Measurements from ENCODE around the gene OGA.

Gene OGA

DNA sequence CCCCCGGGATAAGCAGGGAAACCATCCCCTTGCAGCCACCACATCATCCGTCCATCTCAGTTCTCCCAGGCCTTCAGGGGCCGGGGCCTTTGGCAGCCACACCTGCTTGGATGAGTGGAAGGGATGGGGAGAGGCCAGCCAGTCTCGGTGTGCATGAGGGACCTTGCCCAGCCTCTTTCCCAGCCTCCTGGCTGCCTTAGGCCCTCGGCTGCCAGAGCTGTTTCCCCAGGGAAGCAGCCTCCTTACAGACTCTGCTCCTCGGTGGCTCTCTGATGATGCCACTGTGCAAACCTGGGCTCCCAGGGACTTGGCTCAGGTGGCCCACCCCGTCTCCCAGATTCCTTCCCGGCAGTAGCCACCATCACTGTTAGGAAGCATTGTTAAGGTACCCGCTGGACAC lies 57.0 kb downstream of the OGA start:
- H3K4me1 ChIP-seq (ENCODE audit: control insufficient read depth, insufficient read depth, low read length), result peaks cover 5% of the 10 kb centered on the region
- no peak overlapping the region for H3K4me3 ChIP-seq (ENCODE audit: low read length)
- DNase-seq (ENCODE audit: low read depth), result no peak
- no peaks in the 10 kb centered on the region for H3K36me3 ChIP-seq (ENCODE audit: control insufficient read depth, insufficient read depth, low read length, severe bottlenecking)
- H3K9me3 ChIP-seq (ENCODE audit: control insufficient read depth, low read length), result no peaks in the 10 kb centered on the region
- no peak overlapping the region for H3K9ac ChIP-seq (ENCODE audit: low read length)
- peaks cover 52% of the 10 kb centered on the region for H3K27me3 ChIP-seq (replicated peaks; ENCODE audit: control insufficient read depth, insufficient read depth, low read length)

DNA sequence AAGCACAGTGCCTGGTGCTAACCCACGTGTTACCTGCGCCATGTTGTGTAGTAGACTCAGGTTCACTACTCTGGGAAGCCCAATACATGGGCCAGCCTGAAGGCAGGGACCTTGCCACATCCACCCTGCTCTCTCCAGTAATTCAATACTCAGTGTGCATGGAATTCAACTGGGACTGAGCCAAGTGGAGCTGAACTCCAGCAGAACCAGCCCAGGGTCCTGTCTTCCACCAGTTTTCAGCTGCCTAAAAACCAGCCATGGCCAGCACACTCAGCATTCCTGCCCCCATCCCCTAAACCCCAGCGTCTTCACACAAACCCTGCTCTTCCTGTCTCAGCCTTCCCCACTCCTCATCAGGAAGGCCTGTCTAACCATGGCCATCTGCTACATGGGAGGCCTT lies 57.7 kb downstream of the OGA start:
- Histone ChIP-seq H3K9ac (ENCODE audit: low read length) (no peak overlapping the region), H3K9me3 (ENCODE audit: control insufficient read depth, low read length) (no peaks in the 10 kb centered on the region), H3K27me3 (replicated peaks; ENCODE audit: control insufficient read depth, insufficient read depth, low read length) (peaks cover 46% of the 10 kb centered on the region), H3K4me3 (ENCODE audit: low read length) (no peak overlapping the region), H3K4me1 (ENCODE audit: control insufficient read depth, insufficient read depth, low read length) (peaks cover 5% of the 10 kb centered on the region), H3K36me3 (ENCODE audit: control insufficient read depth, insufficient read depth, low read length, severe bottlenecking) (no peaks in the 10 kb centered on the region)
- DNase-seq (ENCODE audit: low read depth), result peak; percentile 17

DNA sequence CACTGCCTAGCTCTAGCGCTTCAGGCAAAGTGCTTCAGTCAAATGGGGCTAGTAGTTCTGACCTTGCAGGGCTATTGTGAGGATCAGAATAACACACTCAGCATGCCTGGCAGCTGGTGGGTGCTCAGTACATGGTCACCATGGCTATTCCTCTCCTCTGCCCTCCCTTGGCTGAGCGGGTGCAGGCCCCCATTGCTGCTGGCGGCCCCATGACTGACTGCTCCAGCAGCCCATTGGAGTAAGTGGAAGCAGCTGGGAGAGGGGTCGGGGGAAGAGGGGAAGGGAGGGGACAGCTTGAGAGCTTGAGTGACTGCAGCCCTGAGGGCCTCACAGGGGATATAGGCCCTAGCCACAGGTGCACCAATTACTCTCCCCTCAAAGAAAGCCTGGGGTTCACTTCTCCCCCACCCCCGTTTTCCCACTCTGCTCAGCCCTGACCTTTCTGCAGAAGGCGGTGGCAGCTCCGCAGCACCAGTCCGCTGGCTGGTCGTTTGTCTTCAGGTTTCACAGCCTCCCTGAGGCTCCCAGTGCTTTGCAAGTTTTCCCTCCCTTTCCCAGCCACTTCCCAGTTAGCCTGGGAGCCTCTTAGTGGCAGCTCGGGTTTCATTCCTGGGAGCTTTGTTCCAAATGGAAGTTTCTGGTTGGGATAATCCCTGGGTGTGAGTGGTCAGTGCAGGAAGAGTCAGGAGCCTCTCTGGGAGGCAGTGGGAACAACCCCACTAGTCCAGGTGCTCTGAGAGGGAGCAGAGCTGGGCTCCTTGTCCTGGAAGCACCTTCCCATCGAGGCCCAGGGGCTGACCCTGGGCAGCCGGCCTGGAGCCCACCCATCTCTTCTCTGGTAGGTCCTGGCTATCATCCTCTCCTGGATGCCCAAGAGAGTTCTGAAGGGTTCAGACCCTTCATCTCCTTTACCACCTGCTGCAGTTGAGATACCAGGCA lies 58.7 kb downstream of the OGA start:
- Histone ChIP-seq H3K4me1 (ENCODE audit: control insufficient read depth, insufficient read depth, low read length) (peaks cover 5% of the 10 kb centered on the region), H3K9ac (ENCODE audit: low read length) (no peak overlapping the region), H3K36me3 (ENCODE audit: control insufficient read depth, insufficient read depth, low read length, severe bottlenecking) (no peaks in the 10 kb centered on the region), H3K9me3 (ENCODE audit: control insufficient read depth, low read length) (no peaks in the 10 kb centered on the region), H3K4me3 (ENCODE audit: low read length) (no peak overlapping the region), H3K27me3 (replicated peaks; ENCODE audit: control insufficient read depth, insufficient read depth, low read length) (peaks cover 37% of the 10 kb centered on the region)
- no peak for DNase-seq (ENCODE audit: low read depth)

DNA sequence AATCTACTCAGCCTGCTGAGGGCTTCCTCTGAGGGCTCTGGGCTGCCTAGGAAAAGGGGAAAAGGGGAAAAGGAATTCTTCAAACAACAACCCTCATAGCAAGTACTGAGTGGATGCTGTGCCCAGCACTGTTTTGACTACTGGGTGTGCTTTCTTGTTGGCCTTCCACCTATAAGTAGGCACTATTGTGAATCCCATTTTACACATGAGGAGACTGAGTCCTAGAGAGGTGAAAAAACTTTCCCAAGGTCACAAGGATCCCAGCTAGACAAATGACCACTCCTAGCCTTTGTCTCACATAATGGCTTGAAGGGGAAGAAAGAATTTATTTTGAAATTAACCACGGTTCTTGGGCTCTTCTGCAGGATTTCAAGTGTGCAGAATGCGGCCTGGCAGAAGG lies 59.4 kb downstream of the OGA start:
- Histone ChIP-seq H3K36me3 (ENCODE audit: control insufficient read depth, insufficient read depth, low read length, severe bottlenecking) (no peaks in the 10 kb centered on the region), H3K4me1 (ENCODE audit: control insufficient read depth, insufficient read depth, low read length) (peaks cover 5% of the 10 kb centered on the region), H3K27me3 (replicated peaks; ENCODE audit: control insufficient read depth, insufficient read depth, low read length) (peaks cover 44% of the 10 kb centered on the region), H3K4me3 (ENCODE audit: low read length) (no peak overlapping the region), H3K9ac (ENCODE audit: low read length) (no peak overlapping the region), H3K9me3 (ENCODE audit: control insufficient read depth, low read length) (no peaks in the 10 kb centered on the region)
- DNase-seq (ENCODE audit: low read depth), result no peak

DNA sequence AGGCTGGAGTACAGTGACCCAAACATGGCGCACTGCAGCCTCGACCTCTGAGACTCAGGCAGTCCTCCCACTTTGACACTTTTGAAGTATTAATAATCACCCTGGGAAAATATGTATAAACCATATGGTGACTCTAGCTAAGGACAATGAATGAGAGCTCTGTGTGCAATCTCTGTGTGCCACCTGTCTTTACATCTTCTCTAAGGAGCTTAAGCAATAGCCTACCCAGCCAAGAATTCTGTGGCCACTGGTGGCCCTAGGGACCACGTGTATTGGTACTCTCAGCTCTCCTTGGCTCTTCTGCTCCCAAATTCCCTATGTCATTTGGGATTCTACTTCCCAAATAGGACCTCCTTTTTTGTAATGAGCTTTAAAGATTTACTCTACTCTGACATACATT lies 66.0 kb downstream of the OGA start:
- no peaks in the 10 kb centered on the region for H3K36me3 ChIP-seq (ENCODE audit: control insufficient read depth, insufficient read depth, low read length, severe bottlenecking)
- no peak overlapping the region for H3K9ac ChIP-seq (ENCODE audit: low read length)
- H3K27me3 ChIP-seq (replicated peaks; ENCODE audit: control insufficient read depth, insufficient read depth, low read length), result peaks cover 37% of the 10 kb centered on the region
- H3K9me3 ChIP-seq (ENCODE audit: control insufficient read depth, low read length), result no peaks in the 10 kb centered on the region
- H3K4me1 ChIP-seq (ENCODE audit: control insufficient read depth, insufficient read depth, low read length), result no peaks in the 10 kb centered on the region
- no peak overlapping the region for H3K4me3 ChIP-seq (ENCODE audit: low read length)
- DNase-seq (ENCODE audit: low read depth), result no peak

DNA sequence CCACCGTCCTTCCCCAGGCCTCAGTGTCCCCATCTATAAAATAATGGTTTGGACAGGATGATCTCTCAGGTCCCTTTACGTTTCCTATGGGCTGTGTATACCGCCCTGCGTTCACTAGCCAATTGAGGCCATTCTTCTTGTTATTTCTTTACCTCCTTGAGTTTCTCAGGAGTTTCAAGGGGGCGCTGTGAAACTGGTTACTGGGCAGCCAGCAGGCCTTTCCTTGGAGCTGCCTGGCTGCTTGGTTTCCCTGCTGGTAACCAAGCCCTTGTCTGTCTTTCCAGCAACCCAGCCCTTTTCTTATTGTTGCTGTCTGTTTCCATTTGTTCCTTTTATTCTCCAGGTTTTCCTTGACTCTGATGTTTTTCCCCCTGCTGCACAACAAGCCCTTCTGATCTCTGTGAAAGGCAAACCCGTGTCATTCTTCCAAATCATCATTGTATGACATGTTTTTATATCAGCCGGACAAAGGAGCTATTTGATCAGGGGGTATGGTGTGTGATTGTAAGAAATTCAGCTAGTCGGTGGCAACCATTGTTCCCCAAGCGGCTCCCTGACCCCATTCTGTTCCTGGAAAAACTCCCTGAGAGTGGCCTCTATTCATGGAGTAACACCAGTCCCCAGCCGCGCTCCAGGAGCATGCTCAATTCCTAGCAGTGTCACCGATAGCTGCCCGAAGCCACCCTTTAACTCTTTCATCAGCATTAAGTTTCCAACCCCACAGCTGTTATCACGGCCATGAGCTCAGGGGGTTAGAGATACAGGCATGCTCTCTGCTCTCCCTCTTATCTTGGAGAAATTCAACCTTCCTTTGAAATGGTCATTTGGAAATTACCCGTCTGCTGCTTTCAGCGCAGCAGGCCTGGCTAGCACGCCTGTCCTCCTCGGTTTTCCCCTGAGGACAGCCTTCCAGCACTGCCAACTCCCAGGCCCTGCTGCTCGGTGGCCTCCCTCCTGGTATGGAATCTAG lies 68.9 kb downstream of the OGA start:
- H3K9me3 ChIP-seq (ENCODE audit: control insufficient read depth, low read length), result no peaks in the 10 kb centered on the region
- no peak overlapping the region for H3K4me3 ChIP-seq (ENCODE audit: low read length)
- no peak for DNase-seq (ENCODE audit: low read depth)
- H3K27me3 ChIP-seq (replicated peaks; ENCODE audit: control insufficient read depth, insufficient read depth, low read length), result peaks cover 37% of the 10 kb centered on the region
- no peak overlapping the region for H3K9ac ChIP-seq (ENCODE audit: low read length)
- no peaks in the 10 kb centered on the region for H3K36me3 ChIP-seq (ENCODE audit: control insufficient read depth, insufficient read depth, low read length, severe bottlenecking)
- no peaks in the 10 kb centered on the region for H3K4me1 ChIP-seq (ENCODE audit: control insufficient read depth, insufficient read depth, low read length)

DNA sequence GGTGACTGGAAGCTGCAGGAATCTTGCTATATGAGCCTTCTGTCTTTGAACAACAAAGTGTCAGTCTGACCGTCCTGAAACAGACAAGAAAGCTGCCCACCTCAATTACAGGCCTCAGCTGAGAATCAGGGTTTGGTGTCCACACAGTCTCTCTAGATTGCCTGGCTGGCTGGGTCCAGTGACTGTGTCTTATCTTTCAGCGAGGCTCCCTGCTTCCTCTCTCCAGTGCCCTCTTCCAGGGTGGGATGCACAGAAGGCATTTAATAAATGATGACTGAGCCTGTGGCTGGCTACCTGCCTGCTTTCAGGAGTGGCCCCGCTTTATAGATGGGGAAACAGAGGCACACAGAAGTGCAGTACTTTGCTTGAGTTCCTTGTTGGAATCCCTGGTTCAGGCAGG lies 69.7 kb downstream of the OGA start:
- Histone ChIP-seq H3K9ac (ENCODE audit: low read length) (no peak overlapping the region), H3K4me3 (ENCODE audit: low read length) (no peak overlapping the region), H3K9me3 (ENCODE audit: control insufficient read depth, low read length) (no peaks in the 10 kb centered on the region), H3K27me3 (replicated peaks; ENCODE audit: control insufficient read depth, insufficient read depth, low read length) (peaks cover 32% of the 10 kb centered on the region), H3K4me1 (ENCODE audit: control insufficient read depth, insufficient read depth, low read length) (no peaks in the 10 kb centered on the region), H3K36me3 (ENCODE audit: control insufficient read depth, insufficient read depth, low read length, severe bottlenecking) (no peaks in the 10 kb centered on the region)
- DNase-seq (ENCODE audit: low read depth), result no peak

DNA sequence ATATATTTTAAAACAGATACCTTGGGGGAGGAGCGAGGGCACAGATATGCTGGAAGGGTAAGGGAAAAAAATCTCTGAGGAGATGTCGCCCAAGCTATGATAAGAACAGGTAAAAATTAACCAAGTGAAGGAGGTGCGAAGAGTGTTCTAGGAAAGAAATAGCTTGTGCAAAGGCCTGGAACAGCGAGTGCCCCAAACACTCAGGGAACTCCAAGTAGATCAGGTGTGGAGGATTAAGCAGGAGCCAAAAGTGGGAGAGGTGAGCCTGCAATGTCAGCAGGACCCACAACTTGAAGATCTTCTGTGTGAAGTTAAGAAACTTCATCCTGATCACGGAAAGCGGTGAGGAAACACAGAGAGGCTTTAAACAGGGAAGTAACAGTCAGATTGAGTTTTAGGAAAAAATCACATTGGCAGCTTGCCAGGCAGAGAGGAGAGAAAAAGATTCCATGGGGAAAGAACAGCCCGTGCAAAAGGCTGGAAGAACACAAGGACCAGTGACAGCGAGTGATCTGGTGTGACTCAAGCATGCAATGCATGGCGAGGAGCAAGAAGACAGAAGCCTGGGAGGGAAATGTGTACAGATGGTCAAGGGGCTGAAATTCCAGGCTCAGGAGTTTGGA lies 73.1 kb downstream of the OGA start:
- Histone ChIP-seq H3K4me1 (ENCODE audit: control insufficient read depth, insufficient read depth, low read length) (no peaks in the 10 kb centered on the region), H3K4me3 (ENCODE audit: low read length) (no peak overlapping the region), H3K9ac (ENCODE audit: low read length) (no peak overlapping the region), H3K36me3 (ENCODE audit: control insufficient read depth, insufficient read depth, low read length, severe bottlenecking) (no peaks in the 10 kb centered on the region), H3K27me3 (replicated peaks; ENCODE audit: control insufficient read depth, insufficient read depth, low read length) (peaks cover 33% of the 10 kb centered on the region), H3K9me3 (ENCODE audit: control insufficient read depth, low read length) (no peaks in the 10 kb centered on the region)
- no peak for DNase-seq (ENCODE audit: low read depth)

DNA sequence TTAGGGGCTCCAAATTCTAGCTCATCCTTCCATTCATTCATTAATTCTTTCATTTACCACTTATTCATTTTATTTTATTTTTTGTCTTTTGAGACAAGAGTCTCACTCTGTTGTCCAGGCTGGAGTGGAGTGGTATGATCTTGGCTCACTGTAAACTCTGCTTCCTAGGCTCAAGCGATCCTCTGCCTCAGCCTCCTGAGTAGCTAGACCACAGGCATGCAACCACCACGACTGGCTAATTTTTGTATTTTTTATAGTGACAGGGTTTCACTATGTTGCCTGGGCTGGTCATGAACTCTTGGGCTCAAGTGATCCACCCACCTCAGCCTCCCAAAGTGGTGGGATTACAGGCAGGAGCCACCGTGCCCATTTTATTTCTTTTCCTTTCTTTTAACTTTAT lies 74.0 kb downstream of the OGA start:
- H3K4me3 ChIP-seq (ENCODE audit: low read length), result no peak overlapping the region
- no peaks in the 10 kb centered on the region for H3K36me3 ChIP-seq (ENCODE audit: control insufficient read depth, insufficient read depth, low read length, severe bottlenecking)
- no peak for DNase-seq (ENCODE audit: low read depth)
- H3K9me3 ChIP-seq (ENCODE audit: control insufficient read depth, low read length), result no peaks in the 10 kb centered on the region
- peaks cover 38% of the 10 kb centered on the region for H3K27me3 ChIP-seq (replicated peaks; ENCODE audit: control insufficient read depth, insufficient read depth, low read length)
- H3K4me1 ChIP-seq (ENCODE audit: control insufficient read depth, insufficient read depth, low read length), result no peaks in the 10 kb centered on the region
- H3K9ac ChIP-seq (ENCODE audit: low read length), result no peak overlapping the region

DNA sequence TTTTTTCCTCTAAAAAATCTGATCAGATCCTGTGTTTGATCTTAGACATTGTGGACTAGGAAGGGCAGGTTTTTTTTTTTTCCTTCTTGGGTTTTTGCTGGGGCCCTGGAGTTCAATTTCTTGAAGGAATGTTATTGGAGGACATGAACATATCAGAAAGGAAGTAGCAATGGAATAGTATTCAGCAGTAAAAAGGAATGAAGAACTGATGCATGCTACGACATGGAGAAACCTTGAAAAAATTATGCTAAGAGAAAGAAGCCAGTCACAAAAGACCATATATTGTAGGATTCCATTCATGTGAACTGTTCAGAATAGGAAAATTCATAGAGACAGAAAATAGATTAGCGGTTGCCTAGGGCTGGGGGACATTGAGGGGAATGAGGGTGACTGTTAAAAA lies 76.3 kb downstream of the OGA start:
- DNase-seq (ENCODE audit: low read depth), result no peak
- no peaks in the 10 kb centered on the region for H3K9me3 ChIP-seq (ENCODE audit: control insufficient read depth, low read length)
- H3K4me1 ChIP-seq (ENCODE audit: control insufficient read depth, insufficient read depth, low read length), result no peaks in the 10 kb centered on the region
- no peak overlapping the region for H3K4me3 ChIP-seq (ENCODE audit: low read length)
- H3K27me3 ChIP-seq (replicated peaks; ENCODE audit: control insufficient read depth, insufficient read depth, low read length), result peaks cover 33% of the 10 kb centered on the region
- H3K36me3 ChIP-seq (ENCODE audit: control insufficient read depth, insufficient read depth, low read length, severe bottlenecking), result no peaks in the 10 kb centered on the region
- H3K9ac ChIP-seq (ENCODE audit: low read length), result no peak overlapping the region

DNA sequence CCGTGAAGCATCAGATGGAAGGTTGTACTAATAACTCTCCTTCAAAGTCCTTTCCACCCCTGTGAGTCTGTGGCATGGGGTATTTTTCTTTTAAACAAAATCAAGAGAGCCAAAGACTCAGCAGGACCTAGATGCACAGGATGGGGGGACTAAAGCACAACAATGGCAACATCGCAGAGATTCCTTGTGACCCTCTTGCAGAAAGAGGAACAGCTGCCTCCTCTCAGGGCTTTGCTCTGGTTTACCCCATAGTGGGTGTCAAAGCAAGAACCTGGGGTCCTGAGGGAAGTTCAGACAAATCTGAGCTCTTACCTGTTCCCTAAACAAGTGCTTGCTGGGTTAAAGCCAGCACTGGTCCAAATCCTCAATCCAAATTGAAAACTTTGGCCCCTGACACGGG lies 81.6 kb downstream of the OGA start:
- Histone ChIP-seq H3K4me1 (ENCODE audit: control insufficient read depth, insufficient read depth, low read length) (no peaks in the 10 kb centered on the region), H3K9ac (ENCODE audit: low read length) (no peak overlapping the region), H3K9me3 (ENCODE audit: control insufficient read depth, low read length) (no peaks in the 10 kb centered on the region), H3K4me3 (ENCODE audit: low read length) (no peak overlapping the region), H3K36me3 (ENCODE audit: control insufficient read depth, insufficient read depth, low read length, severe bottlenecking) (no peaks in the 10 kb centered on the region), H3K27me3 (replicated peaks; ENCODE audit: control insufficient read depth, insufficient read depth, low read length) (peaks cover 33% of the 10 kb centered on the region)
- DNase-seq (ENCODE audit: low read depth), result no peak

Measured in adipocyte (in vitro differentiated cells).